ENCODE results near the gene FAM120A.

DNA sequence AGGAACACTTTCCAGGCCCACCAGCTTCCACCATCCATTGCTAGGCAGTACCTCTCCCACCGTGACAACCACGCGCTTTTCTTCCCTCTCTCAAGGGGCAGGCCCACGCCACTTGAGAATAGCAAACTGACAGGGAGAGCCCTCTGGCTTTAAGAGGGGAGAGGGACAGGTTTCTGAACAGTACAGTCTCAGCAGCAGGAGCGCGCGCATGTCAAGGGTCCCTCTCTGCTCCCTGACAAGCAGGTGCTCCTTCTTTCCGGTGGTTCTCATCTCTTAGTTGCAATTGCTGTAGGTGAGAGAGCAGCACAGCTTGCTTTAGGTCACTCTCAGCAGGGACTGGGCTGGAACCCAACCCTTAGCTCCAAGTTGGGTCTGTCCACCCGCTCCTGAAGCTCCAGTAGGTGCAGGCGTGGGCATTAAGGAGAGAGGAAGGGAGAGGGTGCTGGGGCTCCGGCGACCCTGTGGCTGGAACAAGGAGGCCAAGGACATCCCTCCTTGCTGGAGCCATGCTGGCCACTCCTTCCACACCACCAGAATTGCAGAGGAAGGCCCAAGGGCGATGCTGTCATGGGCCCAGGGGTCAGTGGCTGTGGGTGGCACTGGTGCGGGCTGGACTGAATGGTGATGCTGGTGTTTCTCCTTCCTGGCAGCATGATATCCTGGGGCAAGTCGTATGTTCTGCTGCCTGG lies 115.9 kb downstream of the FAM120A start:
- TF ChIP-seq POLR2A (IDR thresholded peaks at IDR 0.05): no peak
- TF ChIP-seq, protein P1, sequence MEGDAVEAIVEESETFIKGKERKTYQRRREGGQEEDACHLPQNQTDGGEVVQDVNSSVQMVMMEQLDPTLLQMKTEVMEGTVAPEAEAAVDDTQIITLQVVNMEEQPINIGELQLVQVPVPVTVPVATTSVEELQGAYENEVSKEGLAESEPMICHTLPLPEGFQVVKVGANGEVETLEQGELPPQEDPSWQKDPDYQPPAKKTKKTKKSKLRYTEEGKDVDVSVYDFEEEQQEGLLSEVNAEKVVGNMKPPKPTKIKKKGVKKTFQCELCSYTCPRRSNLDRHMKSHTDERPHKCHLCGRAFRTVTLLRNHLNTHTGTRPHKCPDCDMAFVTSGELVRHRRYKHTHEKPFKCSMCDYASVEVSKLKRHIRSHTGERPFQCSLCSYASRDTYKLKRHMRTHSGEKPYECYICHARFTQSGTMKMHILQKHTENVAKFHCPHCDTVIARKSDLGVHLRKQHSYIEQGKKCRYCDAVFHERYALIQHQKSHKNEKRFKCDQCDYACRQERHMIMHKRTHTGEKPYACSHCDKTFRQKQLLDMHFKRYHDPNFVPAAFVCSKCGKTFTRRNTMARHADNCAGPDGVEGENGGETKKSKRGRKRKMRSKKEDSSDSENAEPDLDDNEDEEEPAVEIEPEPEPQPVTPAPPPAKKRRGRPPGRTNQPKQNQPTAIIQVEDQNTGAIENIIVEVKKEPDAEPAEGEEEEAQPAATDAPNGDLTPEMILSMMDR (IDR thresholded peaks at IDR 0.05 in 4 of 5, conservative IDR thresholded peaks at IDR 0.05 in 1 of 5): no peak
